OCI-M2 (cell line): ENCODE results near the gene RPTOR.
"Not testable (repeated sequence)": the region's sequence is repeated elsewhere in the genome, so short reads cannot be mapped to it uniquely, and the experiment has no call there.

Experiments used
- DNase-seq: peaks from one replicate; lab custom pipeline; 2025; ENCODE audit not compliant: unreplicated experiment; lab: John Stamatoyannopoulos, UW

The RPTOR gene

GRCh38 chr17:80513892-80514291 is 30.7 kb upstream of the RPTOR start:
- DNase-seq = no peak

GRCh38 chr17:80516171-80516932 is 28.3 kb upstream of the RPTOR start:
- DNase-seq = no peak

GRCh38 chr17:80517641-80518040 is 27.0 kb upstream of the RPTOR start:
- DNase-seq = no peak

- DNase-seq = no peak
These were observed 26.2 kb upstream of the RPTOR start for GRCh38 chr17:80518392-80518791.

- DNase-seq = no peak
These were observed 25.4 kb upstream of the RPTOR start for GRCh38 chr17:80519091-80519781.

GRCh38 chr17:80520810-80521455 is 23.7 kb upstream of the RPTOR start:
- no peak for DNase-seq

- DNase-seq = no peak
These were observed 21.4 kb upstream of the RPTOR start for GRCh38 chr17:80523054-80523744.

- DNase-seq = no peak
These were observed 20.5 kb upstream of the RPTOR start for GRCh38 chr17:80523956-80524712.

GRCh38 chr17:80526116-80526910 is 18.3 kb upstream of the RPTOR start:
- no peak for DNase-seq

GRCh38 chr17:80527016-80527645 is 17.5 kb upstream of the RPTOR start:
- no peak for DNase-seq

GRCh38 chr17:80528536-80528935 is 16.1 kb upstream of the RPTOR start:
- DNase-seq = no peak

- no peak for DNase-seq
These were observed 15.3 kb upstream of the RPTOR start for GRCh38 chr17:80529104-80529903.

GRCh38 chr17:80529904-80530292 is 14.7 kb upstream of the RPTOR start:
- DNase-seq = no peak

- no peak for DNase-seq
These were observed 13.2 kb upstream of the RPTOR start for GRCh38 chr17:80531400-80531799.

GRCh38 chr17:80537386-80537785 is 7.3 kb upstream of the RPTOR start:
- DNase-seq = not testable (repeated sequence)

GRCh38 chr17:80538484-80538883 is 6.2 kb upstream of the RPTOR start:
- DNase-seq = no peak

GRCh38 chr17:80539022-80539641 is 5.5 kb upstream of the RPTOR start:
- DNase-seq = no peak

- no peak for DNase-seq
These were observed 825 bp downstream of the RPTOR start for GRCh38 chr17:80545499-80545826.
